ENCODE data around the gene ZIC5.

The ZIC5 gene

GRCh38 chr13:99913167-99913566 lies 58.4 kb downstream of the ZIC5 start:
- TF ChIP-seq, protein P1, sequence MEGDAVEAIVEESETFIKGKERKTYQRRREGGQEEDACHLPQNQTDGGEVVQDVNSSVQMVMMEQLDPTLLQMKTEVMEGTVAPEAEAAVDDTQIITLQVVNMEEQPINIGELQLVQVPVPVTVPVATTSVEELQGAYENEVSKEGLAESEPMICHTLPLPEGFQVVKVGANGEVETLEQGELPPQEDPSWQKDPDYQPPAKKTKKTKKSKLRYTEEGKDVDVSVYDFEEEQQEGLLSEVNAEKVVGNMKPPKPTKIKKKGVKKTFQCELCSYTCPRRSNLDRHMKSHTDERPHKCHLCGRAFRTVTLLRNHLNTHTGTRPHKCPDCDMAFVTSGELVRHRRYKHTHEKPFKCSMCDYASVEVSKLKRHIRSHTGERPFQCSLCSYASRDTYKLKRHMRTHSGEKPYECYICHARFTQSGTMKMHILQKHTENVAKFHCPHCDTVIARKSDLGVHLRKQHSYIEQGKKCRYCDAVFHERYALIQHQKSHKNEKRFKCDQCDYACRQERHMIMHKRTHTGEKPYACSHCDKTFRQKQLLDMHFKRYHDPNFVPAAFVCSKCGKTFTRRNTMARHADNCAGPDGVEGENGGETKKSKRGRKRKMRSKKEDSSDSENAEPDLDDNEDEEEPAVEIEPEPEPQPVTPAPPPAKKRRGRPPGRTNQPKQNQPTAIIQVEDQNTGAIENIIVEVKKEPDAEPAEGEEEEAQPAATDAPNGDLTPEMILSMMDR (conservative IDR thresholded peaks at IDR 0.05), result no peak
- TF ChIP-seq ZFX (IDR thresholded peaks at IDR 0.05), result no peak
- H3K27ac ChIP-seq, result no peak overlapping the region

Data from C4-2B (cell line).